Mesenchymal stem cell (in vitro differentiated cells and primary cell): Measurements from ENCODE around the gene SARS1.
A peak's percentile ranks its signal among the peaks of the same experiment; 100 is the strongest.

ENCODE experiments used
- DNase-seq: peaks from one replicate; pipeline ENCODE4 v3.0.0-alpha.2; 2013
- H2AFZ ChIP-seq: one replicate; pipeline ENCODE4 v1.6.1; 2013; ENCODE audit warnings: low read depth, mild to moderate bottlenecking, control low read depth, inconsistent platforms, low read length, moderate library complexity
- H2AK5ac ChIP-seq: 2 replicates; pipeline ENCODE4 v1.6.1; 2013; ENCODE audit warnings: low read length, moderate library complexity, mild to moderate bottlenecking, inconsistent platforms; ENCODE audit not compliant: severe bottlenecking
- H2BK120ac ChIP-seq: one replicate; pipeline ENCODE4 v1.6.1; 2013; ENCODE audit warnings: low read depth, mild to moderate bottlenecking, inconsistent platforms, low read length, moderate library complexity
- H2BK12ac ChIP-seq, 2 experiments: one replicate each; pipeline ENCODE4 v1.6.1; 2013; ENCODE audit warnings: inconsistent platforms in 2 of 2, low read length in 2 of 2, mild to moderate bottlenecking in 2 of 2, moderate library complexity in 2 of 2, control low read depth in 1 of 2
- H2BK15ac ChIP-seq: one replicate; pipeline ENCODE4 v1.6.1; 2013; ENCODE audit warnings: mild to moderate bottlenecking, low read depth, inconsistent platforms; ENCODE audit not compliant: poor library complexity, severe bottlenecking
- H2BK5ac ChIP-seq: 2 replicates; pipeline ENCODE4 v1.6.1; 2013; ENCODE audit warnings: low read depth, mild to moderate bottlenecking, low read length, control low read depth, inconsistent platforms; ENCODE audit not compliant: poor library complexity, severe bottlenecking
- H3K14ac ChIP-seq, 2 experiments: one replicate each; pipeline ENCODE4 v1.6.1; 2013; ENCODE audit warnings: inconsistent platforms in 2 of 2, low read length in 2 of 2, control low read depth in 1 of 2, mild to moderate bottlenecking in 1 of 2, moderate library complexity in 1 of 2
- H3K18ac ChIP-seq, 2 experiments: one replicate each; pipeline ENCODE4 v1.6.1; 2013; ENCODE audit warnings: inconsistent platforms in 2 of 2, low read length in 2 of 2, control low read depth in 1 of 2, low read depth in 1 of 2, mild to moderate bottlenecking in 1 of 2
- H3K23ac ChIP-seq, 2 experiments: one replicate each; pipeline ENCODE4 v1.6.1; 2013; ENCODE audit warnings: inconsistent platforms in 2 of 2, low read length in 2 of 2, mild to moderate bottlenecking in 2 of 2, moderate library complexity in 2 of 2, control low read depth in 1 of 2
- H3K27ac ChIP-seq: 2 replicates; pipeline ENCODE4 v1.5.1; 2013; ENCODE audit warnings: mild to moderate bottlenecking, moderate library complexity, low read length, control low read depth, inconsistent platforms; ENCODE audit not compliant: poor library complexity, severe bottlenecking
- H3K27me3 ChIP-seq, 2 experiments: 2 replicates each; pipeline versions ENCODE4 v1.6.1 to v1.7.0; 2013; ENCODE audit warnings: low read length in 2 of 2, mild to moderate bottlenecking in 2 of 2, moderate library complexity in 2 of 2, control low read depth in 1 of 2, inconsistent platforms in 1 of 2; ENCODE audit not compliant: control insufficient read depth in 1 of 2, insufficient read depth in 1 of 2
- H3K36me3 ChIP-seq, 2 experiments: 2 replicates each; pipeline versions ENCODE4 v1.6.1 to v1.7.0; 2013; ENCODE audit warnings: low read length in 2 of 2, control low read depth in 1 of 2, inconsistent platforms in 1 of 2, low read depth in 1 of 2, mild to moderate bottlenecking in 1 of 2; ENCODE audit not compliant: insufficient read depth in 2 of 2, control insufficient read depth in 1 of 2
- H3K4ac ChIP-seq, 2 experiments: one replicate each; pipeline ENCODE4 v1.6.1; 2013; ENCODE audit warnings: inconsistent platforms in 2 of 2, low read length in 2 of 2, mild to moderate bottlenecking in 2 of 2, moderate library complexity in 2 of 2, control low read depth in 1 of 2, low read depth in 1 of 2
- H3K4me1 ChIP-seq: 2 replicates; pipeline ENCODE4 v1.6.1; 2013; ENCODE audit warnings: low read depth, low read length, control low read depth; ENCODE audit not compliant: control insufficient read depth, insufficient read depth
- H3K4me2 ChIP-seq: 2 replicates; pipeline ENCODE4 v1.6.1; 2013; ENCODE audit warnings: low read length, mild to moderate bottlenecking, inconsistent platforms; ENCODE audit not compliant: poor library complexity, severe bottlenecking
- H3K4me3 ChIP-seq, 2 experiments: 2 replicates each; pipeline versions ENCODE4 v1.5.1 to v1.7.0; 2013; ENCODE audit warnings: low read length in 2 of 2, mild to moderate bottlenecking in 2 of 2, control low read depth in 1 of 2, low read depth in 1 of 2; ENCODE audit not compliant: insufficient read depth in 1 of 2
- H3K79me1 ChIP-seq: replicated peaks from 2 replicates; pipeline ENCODE4 v1.6.1; 2013; ENCODE audit warnings: mild to moderate bottlenecking, control low read depth, low read length, inconsistent platforms; ENCODE audit not compliant: poor library complexity, severe bottlenecking
- H3K9ac ChIP-seq: 2 replicates; pipeline ENCODE4 v1.7.0; 2013; ENCODE audit warnings: mild to moderate bottlenecking, low read length, moderate library complexity
- H3K9me3 ChIP-seq: 2 replicates; pipeline ENCODE4 v1.7.0; 2013; ENCODE audit warnings: mild to moderate bottlenecking, low read length; ENCODE audit not compliant: control insufficient read depth
- H4K8ac ChIP-seq: one replicate; pipeline ENCODE4 v1.6.1; 2013; ENCODE audit warnings: inconsistent platforms, mild to moderate bottlenecking, low read length, moderate library complexity
- H4K91ac ChIP-seq: one replicate; pipeline ENCODE4 v1.6.1; 2013; ENCODE audit warnings: mild to moderate bottlenecking, low read length, inconsistent platforms
- WGBS: methylation state at CpG from one replicate; pipeline ENCODE4 v1.1.7; 2013; ENCODE audit warnings: mixed read lengths; 5-methylcytosine and 5-hydroxymethylcytosine counted together

The SARS1 gene

GRCh38 chr1:109272021-109272799 is 58.5 kb downstream of the SARS1 start:
- Histone ChIP-seq H3K23ac (no peak overlapping the region), H3K27ac (no peak overlapping the region), H2BK5ac (no peak overlapping the region), H3K79me1 (no peaks in the 10 kb centered on the region), H3K27me3 (no peaks in the 10 kb centered on the region), H3K36me3 (peaks cover 0 to 57% of the 10 kb centered on the region in 2 experiments), H4K91ac (no peak overlapping the region), H2BK120ac (no peak overlapping the region), H3K4me1 (peaks cover 27% of the 10 kb centered on the region), H3K4ac (no peak overlapping the region), H2BK15ac (no peak overlapping the region), H3K9me3 (no peaks in the 10 kb centered on the region), H2BK12ac (no peak overlapping the region), H2AK5ac (no peak overlapping the region), H3K9ac (no peak overlapping the region), H3K18ac (no peak overlapping the region), H3K4me3 (no peak overlapping the region), H4K8ac (no peak overlapping the region), H2AFZ (no peak overlapping the region), H3K14ac (no peak overlapping the region), H3K4me2 (no peak overlapping the region)
- DNase-seq: no peak
- 92% methylated on average over 13 of the region's 13 CpGs for WGBS

- Histone ChIP-seq H4K91ac (no peak overlapping the region), H2BK5ac (no peak overlapping the region), H2BK120ac (no peak overlapping the region), H3K23ac (no peak overlapping the region), H3K27ac (no peak overlapping the region), H3K9ac (no peak overlapping the region), H2BK15ac (peak overlapping the region; percentile 26), H2AFZ (no peak overlapping the region), H3K18ac (no peak overlapping the region), H3K4me1 (peaks cover 30% of the 10 kb centered on the region), H3K27me3 (no peaks in the 10 kb centered on the region), H2BK12ac (no peak overlapping the region), H3K36me3 (peaks cover 0 to 49% of the 10 kb centered on the region in 2 experiments), H3K4ac (no peak overlapping the region), H3K4me2 (no peak overlapping the region), H3K4me3 (no peak overlapping the region), H2AK5ac (no peak overlapping the region), H4K8ac (no peak overlapping the region), H3K79me1 (no peaks in the 10 kb centered on the region), H3K14ac (no peak overlapping the region), H3K9me3 (no peaks in the 10 kb centered on the region)
- no peak for DNase-seq
- WGBS: 83% methylated on average over 14 of the region's 16 CpGs
Measured at GRCh38 chr1:109272831-109273547, 59.3 kb downstream of the SARS1 start.

- no peak overlapping the region for H3K27ac ChIP-seq
- H2BK15ac ChIP-seq: no peak overlapping the region
- H3K14ac ChIP-seq: no peak overlapping the region
- no peak overlapping the region for H3K23ac ChIP-seq
- 90% methylated on average over 29 of the region's 30 CpGs for WGBS
- peaks cover 2% of the 10 kb centered on the region for H3K79me1 ChIP-seq
- H3K4me3 ChIP-seq: no peak overlapping the region
- H3K27me3 ChIP-seq: no peaks in the 10 kb centered on the region
- no peak for DNase-seq
- no peak overlapping the region for H3K18ac ChIP-seq
- H3K4me2 ChIP-seq: no peak overlapping the region
- H2BK5ac ChIP-seq: no peak overlapping the region
- no peak overlapping the region for H3K4ac ChIP-seq
- no peak overlapping the region for H2AFZ ChIP-seq
- H2BK12ac ChIP-seq: no peak overlapping the region
- no peak overlapping the region for H2BK120ac ChIP-seq
- H2AK5ac ChIP-seq: peak overlapping the region; percentile 20
- no peak overlapping the region for H3K9ac ChIP-seq
- peaks cover 0 to 42% of the 10 kb centered on the region in 2 experiments for H3K36me3 ChIP-seq
- H4K8ac ChIP-seq: no peak overlapping the region
- H3K4me1 ChIP-seq: peaks cover 30% of the 10 kb centered on the region
- H4K91ac ChIP-seq: no peak overlapping the region
- H3K9me3 ChIP-seq: no peaks in the 10 kb centered on the region
Measured at GRCh38 chr1:109273570-109274288, 60.0 kb downstream of the SARS1 start.
